ENCODE results near the gene PCSK9.

The PCSK9 gene

DNA sequence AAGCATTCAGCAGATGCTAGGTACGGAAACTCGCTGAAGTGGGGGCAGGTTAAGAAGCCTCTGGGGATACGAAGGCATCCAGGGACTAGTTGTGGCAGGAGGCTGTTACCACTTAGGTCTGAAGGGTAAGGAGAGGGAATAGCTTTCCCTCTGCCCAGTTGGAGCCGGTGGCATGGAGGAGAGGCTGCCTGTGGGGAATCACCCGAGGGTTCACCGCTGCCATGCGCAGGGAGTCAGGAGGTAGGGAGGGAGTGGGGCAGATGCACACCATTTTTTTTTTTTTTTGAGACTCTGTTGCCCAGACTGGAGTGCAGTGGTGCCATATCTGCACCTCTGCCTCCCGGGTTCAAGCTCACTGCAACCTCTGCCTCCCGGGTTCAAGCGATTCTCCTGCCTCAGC, 6.1 kb downstream of the PCSK9 start:
- TF ChIP-seq, protein P1, sequence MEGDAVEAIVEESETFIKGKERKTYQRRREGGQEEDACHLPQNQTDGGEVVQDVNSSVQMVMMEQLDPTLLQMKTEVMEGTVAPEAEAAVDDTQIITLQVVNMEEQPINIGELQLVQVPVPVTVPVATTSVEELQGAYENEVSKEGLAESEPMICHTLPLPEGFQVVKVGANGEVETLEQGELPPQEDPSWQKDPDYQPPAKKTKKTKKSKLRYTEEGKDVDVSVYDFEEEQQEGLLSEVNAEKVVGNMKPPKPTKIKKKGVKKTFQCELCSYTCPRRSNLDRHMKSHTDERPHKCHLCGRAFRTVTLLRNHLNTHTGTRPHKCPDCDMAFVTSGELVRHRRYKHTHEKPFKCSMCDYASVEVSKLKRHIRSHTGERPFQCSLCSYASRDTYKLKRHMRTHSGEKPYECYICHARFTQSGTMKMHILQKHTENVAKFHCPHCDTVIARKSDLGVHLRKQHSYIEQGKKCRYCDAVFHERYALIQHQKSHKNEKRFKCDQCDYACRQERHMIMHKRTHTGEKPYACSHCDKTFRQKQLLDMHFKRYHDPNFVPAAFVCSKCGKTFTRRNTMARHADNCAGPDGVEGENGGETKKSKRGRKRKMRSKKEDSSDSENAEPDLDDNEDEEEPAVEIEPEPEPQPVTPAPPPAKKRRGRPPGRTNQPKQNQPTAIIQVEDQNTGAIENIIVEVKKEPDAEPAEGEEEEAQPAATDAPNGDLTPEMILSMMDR (conservative IDR thresholded peaks at IDR 0.05) = no peak
- TF ChIP-seq ZFX (IDR thresholded peaks at IDR 0.05) = no peak
- no peak overlapping the region for H3K27ac ChIP-seq

DNA sequence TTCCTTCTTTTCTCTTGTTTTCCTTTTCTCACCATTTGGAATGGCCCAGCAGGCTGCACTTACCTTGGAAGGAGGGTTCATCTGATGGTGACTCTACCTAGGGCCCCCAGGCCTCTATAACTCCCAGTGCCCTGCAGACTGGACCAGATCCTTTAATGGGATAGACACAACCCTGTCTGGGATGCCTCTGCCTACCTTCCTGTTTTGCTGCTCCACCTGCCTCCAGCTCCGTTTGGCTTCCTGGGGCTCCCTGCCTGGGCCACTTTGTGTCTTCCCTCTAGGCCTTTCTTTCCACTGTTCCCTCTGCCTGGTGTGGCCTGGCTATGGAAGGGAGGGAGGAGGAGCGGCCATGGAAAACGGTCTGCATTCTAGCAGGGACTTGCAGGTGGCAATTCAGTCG, 7.5 kb downstream of the PCSK9 start:
- TF ChIP-seq, protein P1 (conservative IDR thresholded peaks at IDR 0.05) = no peak
- TF ChIP-seq ZFX (IDR thresholded peaks at IDR 0.05) = no peak
- no peak overlapping the region for H3K27ac ChIP-seq

DNA sequence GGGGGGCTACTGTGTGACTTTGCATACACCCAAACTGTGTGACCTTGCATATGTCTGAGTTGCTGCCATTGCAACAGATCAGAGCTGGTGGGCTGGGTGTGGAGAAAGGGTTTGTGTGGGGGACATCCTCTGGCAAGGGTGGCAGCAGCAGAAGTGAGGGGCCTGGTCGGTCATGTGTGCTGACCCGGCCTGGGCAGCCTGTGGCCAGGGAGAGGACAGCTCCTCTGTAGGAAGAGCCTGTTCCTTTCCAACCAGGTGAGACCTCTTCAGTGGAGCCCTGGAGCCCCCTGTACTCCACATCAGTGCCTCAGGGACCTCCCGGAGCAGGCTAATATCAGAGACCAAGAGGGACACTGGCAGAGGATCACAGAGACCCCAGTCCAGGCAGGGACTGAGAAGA, 8.3 kb downstream of the PCSK9 start:
- no peak overlapping the region for H3K27ac ChIP-seq
- TF ChIP-seq, protein P1 (conservative IDR thresholded peaks at IDR 0.05) = no peak
- no peak for TF ChIP-seq ZFX (IDR thresholded peaks at IDR 0.05)

DNA sequence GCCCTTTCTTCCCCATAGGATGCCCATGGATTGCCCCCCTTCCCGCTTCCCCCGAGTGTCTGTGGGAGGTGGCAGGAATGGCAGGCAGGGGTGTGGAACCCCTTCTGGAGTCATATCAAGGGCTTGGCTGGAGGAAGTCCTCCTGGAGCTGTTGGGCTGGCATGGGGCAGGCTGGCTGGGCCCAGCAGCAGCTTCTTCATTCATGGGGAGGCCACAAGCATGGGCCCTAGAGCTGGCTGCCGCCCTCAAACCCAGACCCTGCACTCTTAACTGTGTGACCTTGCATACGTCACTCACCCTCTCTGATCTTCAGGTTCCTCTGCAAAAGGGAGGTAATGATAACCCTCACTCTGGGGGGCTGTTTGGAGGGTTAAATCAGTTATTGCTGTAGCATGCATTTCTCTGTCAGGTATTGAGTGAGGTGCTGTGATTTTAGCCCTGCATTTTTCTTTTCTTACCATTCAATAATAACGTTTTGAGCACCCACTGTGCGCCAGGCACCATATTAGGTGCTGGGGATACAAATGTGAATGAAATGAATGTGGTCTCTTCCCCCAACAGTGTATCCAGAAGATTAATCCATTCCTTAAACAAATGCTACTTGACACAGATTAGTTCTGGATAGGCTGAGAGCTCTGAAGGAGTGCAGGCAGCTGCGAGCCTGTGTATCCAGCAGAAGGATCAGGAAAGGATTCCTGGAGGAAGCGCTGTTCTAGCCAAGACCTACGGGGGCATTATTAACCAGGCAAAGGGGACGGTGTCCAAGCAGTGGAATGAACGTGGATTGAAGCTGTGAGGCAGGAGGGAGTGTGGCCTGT, 9.3 kb downstream of the PCSK9 start:
- peak overlapping the region; percentile 20; the same call in 1 of the 2 replicates for H3K27ac ChIP-seq

DNA sequence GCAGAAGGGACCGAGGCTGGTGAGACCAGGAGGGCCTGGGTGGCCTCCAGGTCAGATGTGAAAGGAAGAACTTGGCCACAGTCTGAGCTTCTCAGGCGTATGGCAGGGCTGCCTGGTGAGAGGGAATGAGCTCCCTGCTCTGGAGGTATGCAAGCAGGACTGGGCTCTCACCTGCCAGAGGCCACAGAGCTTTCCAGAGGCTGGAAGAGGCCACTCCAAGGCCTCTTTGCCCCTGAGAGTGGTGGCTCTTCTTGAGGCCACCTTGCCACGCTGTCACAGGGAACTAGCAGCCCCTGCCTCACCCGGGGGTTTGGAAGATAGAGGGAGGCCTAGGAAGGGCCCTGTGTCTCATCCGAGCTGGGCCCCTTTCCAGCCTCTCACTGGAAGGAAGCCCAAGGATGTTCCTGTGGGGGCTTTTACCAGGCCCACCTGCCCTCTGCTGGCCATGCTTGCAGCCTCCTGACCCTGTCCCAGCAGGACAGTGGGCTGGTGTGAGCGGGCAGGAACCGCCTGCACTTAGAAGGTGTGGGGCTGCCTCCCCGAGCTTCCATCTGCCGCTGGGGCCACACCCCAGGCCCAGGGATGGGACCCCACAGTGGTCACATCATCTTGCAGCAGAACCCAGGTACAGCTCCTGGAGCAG, 10.0 kb downstream of the PCSK9 start:
- TF ChIP-seq, protein P1 (conservative IDR thresholded peaks at IDR 0.05) = no peak
- no peak for TF ChIP-seq ZFX (IDR thresholded peaks at IDR 0.05)
- H3K27ac ChIP-seq = peak overlapping the region; percentile 20

More for the DNA sequence above, 9.3 kb downstream of the PCSK9 start:
- TF ChIP-seq ZFX (IDR thresholded peaks at IDR 0.05) = no peak
- TF ChIP-seq, protein P1 (conservative IDR thresholded peaks at IDR 0.05) = no peak

DNA sequence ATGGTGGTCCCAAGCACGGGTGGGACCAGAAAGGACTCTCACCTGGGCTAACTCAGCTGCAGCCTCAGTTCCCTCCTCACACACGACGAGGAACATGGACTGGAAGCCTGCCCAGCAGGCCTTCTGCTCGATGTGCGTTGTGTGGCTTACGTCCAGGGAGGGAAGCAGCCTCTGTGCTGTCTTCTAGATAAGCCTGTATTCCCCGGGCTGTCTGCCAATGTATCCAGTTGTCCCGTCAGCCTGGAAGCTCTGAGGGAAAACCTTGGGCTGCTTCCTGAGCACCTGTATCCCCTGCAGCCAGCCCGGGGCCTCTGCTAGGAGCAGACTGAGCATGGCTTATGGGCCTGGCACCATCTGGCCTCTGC, 10.5 kb downstream of the PCSK9 start:
- TF ChIP-seq ZFX (IDR thresholded peaks at IDR 0.05) = no peak
- TF ChIP-seq, protein P1 (conservative IDR thresholded peaks at IDR 0.05) = no peak
- H3K27ac ChIP-seq = peak overlapping the region; percentile 20

DNA sequence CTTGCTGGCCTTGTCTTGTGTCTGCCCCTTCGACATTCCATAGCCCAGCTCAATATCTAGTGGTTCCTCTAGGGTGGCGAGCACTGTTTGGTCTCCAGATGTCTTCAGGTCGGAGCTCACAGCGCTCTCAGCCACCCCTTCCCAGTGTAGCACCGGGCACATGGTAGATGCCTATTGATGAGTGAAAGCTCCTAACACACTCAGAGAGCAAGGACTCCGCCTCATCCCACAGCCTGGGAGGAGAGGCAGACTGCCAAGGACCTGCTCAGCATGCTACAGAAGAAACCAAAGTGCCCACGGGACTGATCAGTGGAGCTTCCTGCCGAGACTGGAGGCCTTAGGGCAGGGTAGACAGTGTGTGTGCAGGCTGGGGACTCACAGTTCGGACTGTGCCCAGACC, 10.9 kb downstream of the PCSK9 start:
- TF ChIP-seq ZFX (IDR thresholded peaks at IDR 0.05) = no peak
- TF ChIP-seq, protein P1 (conservative IDR thresholded peaks at IDR 0.05) = no peak
- H3K27ac ChIP-seq = peak overlapping the region; percentile 20
